Stomach (tissue), 9 donors: ENCODE data around the gene FAM222B. TPM values are rescaled to one million over a fixed set of nuclear protein-coding genes. Genes with fewer than 3 reads are reported as not detected.

Source experiments
- DNase-seq, 2 donors: peaks; one replicate each; pipeline versions ENCODE4 v3.0.0 to v3.0.0-alpha.2; 2013 to 2019
- H3K27ac ChIP-seq, 5 donors: fragments of 200-600 bp in 4 of 5; sonication (generic) in 4 of 5; one replicate each; pipeline ENCODE4 v1.5.1; 2013 to 2019; ENCODE audit warnings: mild to moderate bottlenecking in 1 of 5, moderate library complexity in 1 of 5
- H3K27me3 ChIP-seq, 3 donors: fragments of 200-600 bp; sonication (generic); one replicate each; pipeline ENCODE4 v1.5.1; 2017 to 2019; ENCODE audit warnings: mixed run types in 1 of 3
- H3K36me3 ChIP-seq, 4 donors: fragments of 200-600 bp; sonication (generic); 1 replicate in 3 of 4; 2 replicates in 1 of 4; pipeline ENCODE4 v1.5.1; 2016 to 2019
- H3K4me1 ChIP-seq, 4 donors: fragments of 200-600 bp; sonication (generic); one replicate each; pipeline ENCODE4 v1.5.1; 2016 to 2019
- H3K4me3 ChIP-seq, 4 donors: fragments of 200-600 bp; sonication (generic) in 3 of 4; one replicate each; pipeline ENCODE4 v1.5.1; 2016 to 2019; ENCODE audit warnings: mild to moderate bottlenecking in 1 of 4
- H3K9me3 ChIP-seq, 4 donors: fragments of 200-600 bp; sonication (generic); one replicate each; pipeline ENCODE4 v1.5.1; 2016 to 2019
- EP300 ChIP-seq: sonication (generic); formaldehyde crosslinking; IDR thresholded peaks from one replicate; pipeline ENCODE4 v1.6.1; 2017; ENCODE audit warnings: antibody characterized with exemption
- POLR2A ChIP-seq, 4 donors: fragments of 450-650 bp; IDR thresholded peaks; one replicate each; pipeline ENCODE4 v1.6.1; 2016; ENCODE audit warnings: antibody characterized with exemption in 4 of 4, control low read depth in 2 of 4, mild to moderate bottlenecking in 1 of 4, moderate library complexity in 1 of 4
- POLR2AphosphoS5 ChIP-seq, 3 donors: sonication (generic); formaldehyde crosslinking; IDR thresholded peaks; one replicate each; pipeline ENCODE4 v1.6.1; 2016; ENCODE audit warnings: antibody characterized with exemption in 3 of 3
- WGBS, 5 donors: extraction: QIAGEN DNeasy Blood & Tissue Kit in 3 of 5; methylation state at CpG; one replicate each; pipeline versions ENCODE4 v1.1.5 to v1.1.7; 2013 to 2018; 5-methylcytosine and 5-hydroxymethylcytosine counted together
- intact Hi-C: fragments of 100-400 bp; cut with DNase I; formaldehyde crosslinking; loops from one replicate; pipeline ENCODE4 v1.15.1; 2023; ENCODE audit warnings: low total_unique reads
- polyA plus RNA-seq, 3 donors: library from polyadenylated mRNA; stranded (reverse); fragments of 200-250 nt; gene quantifications; one replicate each; pipeline ENCODE4 v1.2.3, GENCODE V29; 2013
- total RNA-seq, 5 donors: library from RNA; depleted of rRNA; stranded (reverse); fragments of >200 nt; gene quantifications; one replicate each; pipeline versions ENCODE4 v1.1.0 to v1.2.3, GENCODE V29; 2014 to 2016
- TF ChIP-seq, protein P1 (sequence below), 7 experiments: fragments of 450-650 bp in 4 of 7; fragments of 200-600 bp in 3 of 7; sonication (generic) in 3 of 7; IDR thresholded peaks; one replicate each; pipeline ENCODE4 v1.5.1; 2016 to 2019; ENCODE audit warnings: antibody characterized with exemption in 7 of 7, control low read depth in 2 of 7, mild to moderate bottlenecking in 1 of 7
- donor health status: healthy with polysubstance abuse.
- donor health status: Bipolar disorder and iron deficiency.
- donor health status: healthy.

Gene FAM222B
- total and polyA plus RNA-seq, 8 donors, result 4.4 to 29.6 (median 8.6) TPM

DNA sequence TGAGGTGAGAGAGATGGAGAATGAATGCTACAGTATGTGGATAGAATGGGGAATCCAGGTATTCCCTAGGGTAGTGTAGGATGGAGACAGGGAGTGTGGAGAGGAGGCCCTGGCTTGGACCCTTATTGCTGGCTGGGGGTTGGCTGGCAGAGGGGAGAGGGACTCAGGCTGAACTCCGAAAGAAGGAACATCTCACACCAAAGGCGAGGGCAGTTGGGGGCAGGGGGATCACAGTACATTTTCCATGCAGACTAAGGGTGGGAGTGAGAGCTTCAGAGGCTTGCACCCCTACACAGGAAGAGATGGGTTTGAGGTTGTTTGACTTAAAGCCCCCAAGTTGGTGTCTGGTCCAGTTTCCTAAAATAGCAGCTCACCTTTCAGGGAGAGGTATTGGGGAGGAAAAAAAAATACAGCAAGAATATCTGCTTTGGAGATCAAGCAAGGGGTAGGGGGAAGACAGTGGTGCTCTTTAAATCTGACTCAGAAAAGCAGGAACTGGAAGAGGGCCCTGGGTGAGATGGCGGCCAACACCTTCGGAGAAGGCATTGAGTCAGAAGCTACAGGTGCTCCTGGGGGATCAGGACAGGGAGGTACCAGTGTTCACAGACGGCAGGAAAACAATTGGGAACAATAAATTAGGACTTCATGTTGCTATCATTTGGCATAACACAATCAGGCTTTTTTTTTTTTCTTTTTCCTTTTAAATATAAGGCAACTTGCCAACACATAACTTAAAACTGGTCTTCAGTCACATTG, 86.4 kb downstream of the FAM222B start:
- WGBS, 5 donors, result 51 to 67% (median 57%) methylated on average over 5 of the region's 5 CpGs
- intact Hi-C loops, result no loop called here
- TF ChIP-seq, protein P1, sequence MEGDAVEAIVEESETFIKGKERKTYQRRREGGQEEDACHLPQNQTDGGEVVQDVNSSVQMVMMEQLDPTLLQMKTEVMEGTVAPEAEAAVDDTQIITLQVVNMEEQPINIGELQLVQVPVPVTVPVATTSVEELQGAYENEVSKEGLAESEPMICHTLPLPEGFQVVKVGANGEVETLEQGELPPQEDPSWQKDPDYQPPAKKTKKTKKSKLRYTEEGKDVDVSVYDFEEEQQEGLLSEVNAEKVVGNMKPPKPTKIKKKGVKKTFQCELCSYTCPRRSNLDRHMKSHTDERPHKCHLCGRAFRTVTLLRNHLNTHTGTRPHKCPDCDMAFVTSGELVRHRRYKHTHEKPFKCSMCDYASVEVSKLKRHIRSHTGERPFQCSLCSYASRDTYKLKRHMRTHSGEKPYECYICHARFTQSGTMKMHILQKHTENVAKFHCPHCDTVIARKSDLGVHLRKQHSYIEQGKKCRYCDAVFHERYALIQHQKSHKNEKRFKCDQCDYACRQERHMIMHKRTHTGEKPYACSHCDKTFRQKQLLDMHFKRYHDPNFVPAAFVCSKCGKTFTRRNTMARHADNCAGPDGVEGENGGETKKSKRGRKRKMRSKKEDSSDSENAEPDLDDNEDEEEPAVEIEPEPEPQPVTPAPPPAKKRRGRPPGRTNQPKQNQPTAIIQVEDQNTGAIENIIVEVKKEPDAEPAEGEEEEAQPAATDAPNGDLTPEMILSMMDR (IDR thresholded peaks at IDR 0.05), result no peak
- TF ChIP-seq POLR2A (IDR thresholded peaks at IDR 0.05), result no peak
- no peak for TF ChIP-seq EP300
- peak in 1 of 3 donors; percentile 8 for TF ChIP-seq POLR2AphosphoS5 (IDR thresholded peaks at IDR 0.05)
- H3K9me3 ChIP-seq, result no peaks in the 10 kb centered on the region
- H3K36me3 ChIP-seq, result peaks cover 27 to 57% (median 49%) of the 10 kb centered on the region in 4 donors
- DNase-seq, result no peak
- no peak overlapping the region for H3K4me3 ChIP-seq
- H3K27me3 ChIP-seq, result no peaks in the 10 kb centered on the region
- H3K27ac ChIP-seq, result peak overlapping the region in 3 of 5 donors; percentile 5 to 39 (median 13)
- H3K4me1 ChIP-seq, result peaks cover 1 to 17% (median 10%) of the 10 kb centered on the region in 4 donors

DNA sequence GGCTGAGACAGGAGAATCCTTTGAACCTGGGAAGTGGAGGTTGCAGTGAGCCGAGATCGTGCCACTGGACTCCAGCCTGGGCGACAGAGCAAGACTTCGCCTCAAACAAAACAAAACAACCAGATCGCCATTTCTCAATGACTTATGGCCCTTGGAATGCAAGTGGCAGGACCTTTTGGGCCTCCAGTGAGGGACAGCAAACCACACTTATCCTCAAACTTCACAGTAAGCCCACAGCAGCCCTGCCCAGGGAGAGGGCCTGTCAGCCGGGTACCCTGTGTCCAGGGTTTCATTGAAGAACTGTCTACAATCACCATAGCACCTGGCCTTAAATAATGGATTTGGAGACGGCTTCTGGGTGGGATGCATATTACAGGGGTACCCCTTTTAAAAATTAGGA, 87.1 kb downstream of the FAM222B start:
- Histone ChIP-seq H3K27me3 (no peaks in the 10 kb centered on the region), H3K4me1 (peaks cover 0 to 18% (median 11%) of the 10 kb centered on the region in 4 donors), H3K4me3 (no peak overlapping the region), H3K27ac (peak overlapping the region in 1 of 5 donors; percentile 5), H3K36me3 (peaks cover 27 to 58% (median 48%) of the 10 kb centered on the region in 4 donors), H3K9me3 (no peaks in the 10 kb centered on the region)
- 80 to 87% (median 83%) methylated on average over 7 of the region's 7 CpGs for WGBS, 5 donors
- TF ChIP-seq, protein P1 (IDR thresholded peaks at IDR 0.05), result no peak
- TF ChIP-seq POLR2A (IDR thresholded peaks at IDR 0.05), result no peak
- TF ChIP-seq POLR2AphosphoS5 (IDR thresholded peaks at IDR 0.05), result no peak
- no peak for TF ChIP-seq EP300
- DNase-seq, result no peak
- intact Hi-C loops, result no loop called here

DNA sequence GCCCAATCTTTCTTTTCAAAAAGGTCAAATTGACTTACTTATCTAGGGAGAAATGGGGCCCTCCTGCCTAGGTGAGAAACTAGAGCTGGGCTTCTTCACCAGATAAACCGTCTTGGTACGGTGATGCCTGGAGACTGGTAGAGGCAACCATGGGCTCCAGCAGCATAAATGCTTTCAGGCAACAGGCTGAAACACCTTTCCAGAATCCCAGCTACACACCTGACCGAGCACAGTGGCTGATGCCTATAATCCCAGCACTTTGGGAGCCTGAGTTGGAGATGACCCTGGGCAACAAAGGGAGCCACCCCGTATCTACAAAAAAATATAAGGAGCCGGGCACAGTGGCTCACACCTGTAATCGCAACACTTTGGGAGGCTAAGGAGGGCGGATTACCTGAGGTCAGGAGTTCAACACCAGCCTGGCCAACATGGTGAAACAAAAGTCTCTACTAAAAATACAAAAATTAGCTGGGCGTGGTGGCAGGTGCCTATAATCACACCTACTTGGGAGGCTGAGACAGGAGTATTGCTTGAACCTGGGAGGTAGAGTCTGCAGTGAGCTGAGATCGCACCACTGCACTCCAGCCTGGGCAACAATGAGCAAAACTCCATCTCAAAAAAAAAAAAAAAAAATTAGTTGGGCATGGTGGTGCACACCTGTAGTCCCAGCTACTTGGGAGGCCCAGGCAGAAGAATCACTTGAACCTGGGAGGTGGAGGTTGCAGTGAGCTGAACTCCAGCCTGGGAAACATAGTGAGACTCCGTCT, 90.8 kb downstream of the FAM222B start:
- H3K27ac ChIP-seq, result no peak overlapping the region
- H3K36me3 ChIP-seq, result peaks cover 30 to 52% (median 40%) of the 10 kb centered on the region in 4 donors
- no peaks in the 10 kb centered on the region for H3K9me3 ChIP-seq
- no peak for DNase-seq
- H3K4me3 ChIP-seq, result no peak overlapping the region
- H3K27me3 ChIP-seq, result no peaks in the 10 kb centered on the region
- WGBS, 5 donors, result 86 to 91% (median 90%) methylated on average over 10 of the region's 10 CpGs
- intact Hi-C loops, result no loop called here
- TF ChIP-seq, protein P1 (IDR thresholded peaks at IDR 0.05), result no peak
- no peak for TF ChIP-seq POLR2AphosphoS5 (IDR thresholded peaks at IDR 0.05)
- TF ChIP-seq POLR2A (IDR thresholded peaks at IDR 0.05), result no peak
- TF ChIP-seq EP300, result no peak
- peaks cover 31 to 55% (median 44%) of the 10 kb centered on the region in 4 donors for H3K4me1 ChIP-seq

DNA sequence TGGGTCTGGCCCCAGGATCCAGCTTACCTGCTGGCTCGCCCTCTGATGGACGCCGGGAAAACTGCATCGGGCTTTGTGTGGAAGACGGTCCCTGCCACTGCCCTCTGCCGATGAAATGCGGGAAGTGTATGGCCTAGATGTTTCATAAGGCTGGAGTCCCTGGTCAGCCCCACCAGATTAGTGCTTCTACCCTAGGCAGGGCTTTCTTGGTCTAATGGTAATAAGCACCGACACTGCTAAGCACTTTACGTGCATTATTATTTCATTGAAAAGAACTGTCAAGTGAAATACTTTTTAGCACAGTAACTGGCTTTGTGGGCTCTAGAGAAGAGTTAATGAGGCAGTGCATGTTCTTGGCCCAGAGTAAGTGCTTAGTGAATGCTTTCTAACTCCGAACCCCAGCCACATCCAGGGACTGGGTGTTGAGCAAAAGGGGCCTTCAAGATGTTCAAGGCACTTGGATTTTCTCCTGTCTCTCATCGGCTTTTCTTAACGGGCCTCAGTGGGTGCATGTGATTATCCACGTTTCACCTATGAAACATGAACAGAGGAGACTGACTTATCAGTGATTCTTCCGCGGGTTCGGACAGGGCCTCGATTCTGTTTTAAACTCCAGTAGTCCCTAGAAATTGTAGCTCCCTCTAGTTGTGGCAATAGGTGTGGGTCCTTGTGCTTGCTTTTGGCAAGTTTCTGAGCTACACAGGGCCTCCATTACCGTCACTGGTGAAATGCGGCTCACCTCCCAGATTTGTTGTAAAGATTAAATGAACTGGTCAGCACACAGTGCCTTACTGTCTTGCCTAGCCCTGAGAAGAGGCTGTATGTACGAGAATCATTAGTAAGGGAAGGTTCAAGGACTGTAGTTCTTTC, 92.2 kb downstream of the FAM222B start:
- TF ChIP-seq POLR2A (IDR thresholded peaks at IDR 0.05) (no peak), POLR2AphosphoS5 (IDR thresholded peaks at IDR 0.05) (peak in 2 of 3 donors; percentile 78 to 95), EP300 (no peak)
- TF ChIP-seq, protein P1 (IDR thresholded peaks at IDR 0.05), result peak in 6 of 7 experiments; percentile 22 to 100 (median 100)
- H3K4me3 ChIP-seq, result peak overlapping the region in 1 of 4 donors; percentile 11
- no peaks in the 10 kb centered on the region for H3K9me3 ChIP-seq
- no peaks in the 10 kb centered on the region for H3K27me3 ChIP-seq
- DNase-seq, result peak; percentile 97
- H3K36me3 ChIP-seq, result peaks cover 30 to 52% (median 40%) of the 10 kb centered on the region in 4 donors
- WGBS, 5 donors, result 21 to 29% (median 26%) methylated on average over 17 to 20 of the region's 20 CpGs
- peaks cover 45 to 58% (median 57%) of the 10 kb centered on the region in 4 donors for H3K4me1 ChIP-seq
- peak overlapping the region; percentile 20 to 99 (median 97) for H3K27ac ChIP-seq
- intact Hi-C loops, result no loop called here
